ENCODE data around the gene TRPM3.
"Not testable (repeated sequence)": the region's sequence is repeated elsewhere in the genome, so short reads cannot be mapped to it uniquely, and the experiment has no call there.

Gene TRPM3

GRCh38 chr9:70746316-70746715 is 375.1 kb downstream of the TRPM3 start:
- no peak for TF ChIP-seq CTCF (IDR thresholded peaks at IDR 0.05; ENCODE audit: low read depth, low read length, missing control alignments)
- no peak overlapping the region for H3K4me3 ChIP-seq (ENCODE audit: low read depth, low read length)
- no peak for DNase-seq (ENCODE audit: low read depth)
- in situ Hi-C loops (cut with HindIII; ENCODE audit: low sequenced_read_pairs): no loop called here

GRCh38 chr9:70724794-70725193 is 396.6 kb downstream of the TRPM3 start:
- in situ Hi-C loops (cut with HindIII; ENCODE audit: low sequenced_read_pairs); DNase-seq (ENCODE audit: low read depth); H3K4me3 ChIP-seq (ENCODE audit: low read depth, low read length): not testable (repeated sequence)

GRCh38 chr9:70724025-70724424 is 397.4 kb downstream of the TRPM3 start:
- in situ Hi-C loops (cut with HindIII; ENCODE audit: low sequenced_read_pairs): not testable (repeated sequence)

GRCh38 chr9:70706797-70707196 is 414.6 kb downstream of the TRPM3 start:
- DNase-seq (ENCODE audit: low read depth); H3K4me3 ChIP-seq (ENCODE audit: low read depth, low read length); in situ Hi-C loops (cut with HindIII; ENCODE audit: low sequenced_read_pairs): not testable (repeated sequence)

More at GRCh38 chr9:70724025-70724424, 397.4 kb downstream of the TRPM3 start:
- DNase-seq (ENCODE audit: low read depth); H3K4me3 ChIP-seq (ENCODE audit: low read depth, low read length): not testable (repeated sequence)

- no peak overlapping the region for H3K4me3 ChIP-seq (ENCODE audit: low read depth, low read length)
- DNase-seq (ENCODE audit: low read depth): no peak
- no peak for TF ChIP-seq CTCF (IDR thresholded peaks at IDR 0.05; ENCODE audit: low read depth, low read length, missing control alignments)
- in situ Hi-C loops (cut with HindIII; ENCODE audit: low sequenced_read_pairs): no loop called here
These were observed 420.3 kb downstream of the TRPM3 start for GRCh38 chr9:70701163-70701562.

GRCh38 chr9:70696694-70697335 is 424.6 kb downstream of the TRPM3 start:
- TF ChIP-seq CTCF (IDR thresholded peaks at IDR 0.05; ENCODE audit: low read depth, low read length, missing control alignments): no peak
- in situ Hi-C loops (cut with HindIII; ENCODE audit: low sequenced_read_pairs): no loop called here
- DNase-seq (ENCODE audit: low read depth): no peak
- no peak overlapping the region for H3K4me3 ChIP-seq (ENCODE audit: low read depth, low read length)

- in situ Hi-C loops (cut with HindIII; ENCODE audit: low sequenced_read_pairs): no loop called here
- H3K4me3 ChIP-seq (ENCODE audit: low read depth, low read length): no peak overlapping the region
- TF ChIP-seq CTCF (IDR thresholded peaks at IDR 0.05; ENCODE audit: low read depth, low read length, missing control alignments): no peak
- DNase-seq (ENCODE audit: low read depth): no peak
These were observed 426.7 kb downstream of the TRPM3 start for GRCh38 chr9:70694758-70695157.

- in situ Hi-C loops (cut with HindIII; ENCODE audit: low sequenced_read_pairs): no loop called here
- no peak for TF ChIP-seq CTCF (IDR thresholded peaks at IDR 0.05; ENCODE audit: low read depth, low read length, missing control alignments)
- no peak overlapping the region for H3K4me3 ChIP-seq (ENCODE audit: low read depth, low read length)
- no peak for DNase-seq (ENCODE audit: low read depth)
These were observed 428.2 kb downstream of the TRPM3 start for GRCh38 chr9:70693186-70693585.
